Measurements from ENCODE around the gene EPS8. TPM values are rescaled to one million over a fixed set of nuclear protein-coding genes. Genes with fewer than 3 reads are reported as not detected.

Gene EPS8
- total RNA-seq (2021) (3.9 to 7.5 TPM (median 5.0 TPM) in 3 replicates), Bru-seq, nascent RNA (percentile 48 among the genes with signal in this experiment)
- long read RNA-seq, experiment 1, transcript EPS8-221 (21 exons, 3,873 nt): major isoform, 23 of 33 reads
- long read RNA-seq, experiment 1, partial matches to known transcripts: 3 of 33 reads
- long read RNA-seq, experiment 1, other reads (novel, unspliced or antisense): 7 of 33 reads
- long read RNA-seq, experiment 2, partial matches to known transcripts: 2 of 5 reads
- long read RNA-seq, experiment 2, other reads (novel, unspliced or antisense): 3 of 5 reads
- long read RNA-seq, experiment 3, partial matches to known transcripts: 3 of 5 reads
- long read RNA-seq, experiment 3, other reads (novel, unspliced or antisense): 1 of 5 reads

DNA sequence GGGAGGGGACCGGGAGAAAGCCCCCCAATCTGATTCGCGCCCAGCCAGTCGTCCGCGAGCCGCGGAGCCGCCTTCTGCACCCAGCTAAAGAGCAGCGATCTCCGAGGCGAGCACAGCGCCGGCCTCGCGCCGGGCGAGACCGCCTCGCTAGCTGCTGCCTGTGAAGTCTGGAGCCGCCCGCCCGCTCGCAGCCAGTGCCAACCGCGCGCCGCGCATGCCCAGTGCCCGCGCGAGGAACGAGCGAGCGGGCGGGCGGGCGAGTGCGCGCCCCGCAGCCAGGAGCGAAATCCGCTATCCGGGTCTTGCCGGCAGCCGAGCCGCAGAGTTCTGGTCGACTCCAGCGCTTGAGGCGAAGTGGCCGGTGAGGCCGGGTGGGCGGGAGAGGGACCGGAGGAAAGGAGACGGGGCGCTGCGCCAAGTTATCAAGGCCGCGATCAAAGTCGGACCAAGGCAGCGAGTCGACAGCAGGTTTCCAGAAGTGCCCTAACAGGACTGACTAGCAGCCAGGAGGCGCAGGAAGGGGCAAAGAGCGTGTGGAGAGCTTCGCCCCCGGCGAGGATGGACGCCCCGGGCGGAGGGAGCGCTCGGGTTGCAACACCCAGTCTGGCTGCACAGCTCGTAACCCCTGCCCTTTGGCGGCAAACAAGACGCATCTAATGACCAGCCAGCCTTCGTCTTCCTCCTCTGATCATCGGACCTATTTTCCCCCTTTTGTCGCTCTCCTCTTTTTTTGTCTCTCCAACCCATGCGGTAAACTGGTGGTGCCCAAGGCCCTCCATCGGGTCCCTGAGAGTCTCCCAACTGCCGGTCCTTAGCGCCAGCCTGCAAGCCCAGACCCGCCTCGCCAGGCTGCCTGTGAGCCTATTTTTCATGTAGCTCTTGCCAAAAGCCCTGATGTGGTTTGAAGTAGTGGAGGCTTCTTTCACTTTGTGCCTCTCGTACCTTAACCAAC lies at the start of gene EPS8:
Gene EPS8 (minus strand): TSS at position 169 of the 952 bp plus-strand sequence. CDS start 106,437 bp downstream, outside the sequence.
- peak within 1 kb of the TSS; percentile 88 for H3K4me3 Mint-ChIP-seq
- peak within 1 kb of the TSS; percentile 51; the same call in 1 of the 2 replicates for H3K27ac Mint-ChIP-seq
- H3K27me3 Mint-ChIP-seq (ENCODE audit: low read depth): peaks cover 48% of the 10 kb centered on the region
- H3K4me1 Mint-ChIP-seq: peaks cover 15% of the 10 kb centered on the region
- no peaks in the 10 kb centered on the region for H3K36me3 Mint-ChIP-seq
- peaks cover 8% of the 10 kb centered on the region; the same call in 1 of the 2 replicates for H3K9me3 Mint-ChIP-seq
- ATAC-seq (peak; percentile 83), DNase-seq (ENCODE audit: low spot score) (peak; percentile 90)
- CTCF ChIA-PET: interaction anchor here (0.6 to 1.8 kb wide), 6 partner anchors 17 to 262 kb away, joined by 3 to 12 read pairs (median 3); no protein-coding TSS in a partner anchor
- POLR2A ChIA-PET: interaction anchor here (0.5 to 1.9 kb wide), 9 partner anchors 9 to 1125 kb away, joined by 3 to 6 read pairs (median 3); partner anchors contain the start of gene DERA
- TF ChIP-seq JAZF1 (CRISPR knock-in tag; IDR thresholded peaks at IDR 0.05) (no peak), ZNF671 (CRISPR knock-in tag; IDR thresholded peaks at IDR 0.05) (no peak), ZNF138 (CRISPR knock-in tag; conservative IDR thresholded peaks at IDR 0.05) (peak; percentile 31; the same call in 1 of the 2 replicates), KAT7 (CRISPR knock-in tag; IDR thresholded peaks at IDR 0.05; ENCODE audit: borderline replicate concordance) (0 out of 2 replicates have a peak, but pooled peaks have one; percentile 41), GABPB1 (CRISPR knock-in tag; IDR thresholded peaks at IDR 0.05) (peak; percentile 77), ZNF121 (CRISPR knock-in tag; IDR thresholded peaks at IDR 0.05) (no peak), ZNF396 (CRISPR knock-in tag; IDR thresholded peaks at IDR 0.05; ENCODE audit: borderline replicate concordance) (no peak), ZNF317 (CRISPR knock-in tag; IDR thresholded peaks at IDR 0.05; ENCODE audit: borderline replicate concordance, low read depth) (peak; percentile 49; the same call in 1 of the 2 replicates), TCF7 (CRISPR knock-in tag; IDR thresholded peaks at IDR 0.05; ENCODE audit: low read depth) (0 out of 2 replicates have a peak, but pooled peaks have one; percentile 24), ELF4 (CRISPR knock-in tag; IDR thresholded peaks at IDR 0.05; ENCODE audit: low read depth) (0 out of 2 replicates have a peak, but pooled peaks have one; percentile 68), TP53 (CRISPR knock-in tag; IDR thresholded peaks at IDR 0.05) (peak; percentile 48; the same call in 1 of the 2 replicates), MLX (CRISPR knock-in tag; IDR thresholded peaks at IDR 0.05) (0 out of 2 replicates have a peak, but pooled peaks have one; percentile 41), ZNF532 (CRISPR knock-in tag; IDR thresholded peaks at IDR 0.05; ENCODE audit: borderline replicate concordance) (no peak), CREM (CRISPR knock-in tag; IDR thresholded peaks at IDR 0.05) (peak; percentile 61; the same call in 1 of the 2 replicates)
- TF ChIP-seq, protein P1, sequence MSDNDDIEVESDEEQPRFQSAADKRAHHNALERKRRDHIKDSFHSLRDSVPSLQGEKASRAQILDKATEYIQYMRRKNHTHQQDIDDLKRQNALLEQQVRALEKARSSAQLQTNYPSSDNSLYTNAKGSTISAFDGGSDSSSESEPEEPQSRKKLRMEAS (CRISPR knock-in tag; IDR thresholded peaks at IDR 0.05): peak; percentile 38; the same call in 1 of the 2 replicates
- TF ChIP-seq, protein P2, sequence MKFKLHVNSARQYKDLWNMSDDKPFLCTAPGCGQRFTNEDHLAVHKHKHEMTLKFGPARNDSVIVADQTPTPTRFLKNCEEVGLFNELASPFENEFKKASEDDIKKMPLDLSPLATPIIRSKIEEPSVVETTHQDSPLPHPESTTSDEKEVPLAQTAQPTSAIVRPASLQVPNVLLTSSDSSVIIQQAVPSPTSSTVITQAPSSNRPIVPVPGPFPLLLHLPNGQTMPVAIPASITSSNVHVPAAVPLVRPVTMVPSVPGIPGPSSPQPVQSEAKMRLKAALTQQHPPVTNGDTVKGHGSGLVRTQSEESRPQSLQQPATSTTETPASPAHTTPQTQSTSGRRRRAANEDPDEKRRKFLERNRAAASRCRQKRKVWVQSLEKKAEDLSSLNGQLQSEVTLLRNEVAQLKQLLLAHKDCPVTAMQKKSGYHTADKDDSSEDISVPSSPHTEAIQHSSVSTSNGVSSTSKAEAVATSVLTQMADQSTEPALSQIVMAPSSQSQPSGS (CRISPR knock-in tag; IDR thresholded peaks at IDR 0.05; ENCODE audit: borderline replicate concordance, low read depth): no peak
- TF ChIP-seq, protein P3, sequence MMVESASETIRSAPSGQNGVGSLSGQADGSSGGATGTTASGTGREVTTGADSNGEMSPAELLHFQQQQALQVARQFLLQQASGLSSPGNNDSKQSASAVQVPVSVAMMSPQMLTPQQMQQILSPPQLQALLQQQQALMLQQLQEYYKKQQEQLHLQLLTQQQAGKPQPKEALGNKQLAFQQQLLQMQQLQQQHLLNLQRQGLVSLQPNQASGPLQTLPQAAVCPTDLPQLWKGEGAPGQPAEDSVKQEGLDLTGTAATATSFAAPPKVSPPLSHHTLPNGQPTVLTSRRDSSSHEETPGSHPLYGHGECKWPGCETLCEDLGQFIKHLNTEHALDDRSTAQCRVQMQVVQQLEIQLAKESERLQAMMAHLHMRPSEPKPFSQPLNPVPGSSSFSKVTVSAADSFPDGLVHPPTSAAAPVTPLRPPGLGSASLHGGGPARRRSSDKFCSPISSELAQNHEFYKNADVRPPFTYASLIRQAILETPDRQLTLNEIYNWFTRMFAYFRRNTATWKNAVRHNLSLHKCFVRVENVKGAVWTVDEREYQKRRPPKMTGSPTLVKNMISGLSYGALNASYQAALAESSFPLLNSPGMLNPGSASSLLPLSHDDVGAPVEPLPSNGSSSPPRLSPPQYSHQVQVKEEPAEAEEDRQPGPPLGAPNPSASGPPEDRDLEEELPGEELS (CRISPR knock-in tag; IDR thresholded peaks at IDR 0.05): 0 out of 2 replicates have a peak, but pooled peaks have one; percentile 55
- TF ChIP-seq, protein P4, sequence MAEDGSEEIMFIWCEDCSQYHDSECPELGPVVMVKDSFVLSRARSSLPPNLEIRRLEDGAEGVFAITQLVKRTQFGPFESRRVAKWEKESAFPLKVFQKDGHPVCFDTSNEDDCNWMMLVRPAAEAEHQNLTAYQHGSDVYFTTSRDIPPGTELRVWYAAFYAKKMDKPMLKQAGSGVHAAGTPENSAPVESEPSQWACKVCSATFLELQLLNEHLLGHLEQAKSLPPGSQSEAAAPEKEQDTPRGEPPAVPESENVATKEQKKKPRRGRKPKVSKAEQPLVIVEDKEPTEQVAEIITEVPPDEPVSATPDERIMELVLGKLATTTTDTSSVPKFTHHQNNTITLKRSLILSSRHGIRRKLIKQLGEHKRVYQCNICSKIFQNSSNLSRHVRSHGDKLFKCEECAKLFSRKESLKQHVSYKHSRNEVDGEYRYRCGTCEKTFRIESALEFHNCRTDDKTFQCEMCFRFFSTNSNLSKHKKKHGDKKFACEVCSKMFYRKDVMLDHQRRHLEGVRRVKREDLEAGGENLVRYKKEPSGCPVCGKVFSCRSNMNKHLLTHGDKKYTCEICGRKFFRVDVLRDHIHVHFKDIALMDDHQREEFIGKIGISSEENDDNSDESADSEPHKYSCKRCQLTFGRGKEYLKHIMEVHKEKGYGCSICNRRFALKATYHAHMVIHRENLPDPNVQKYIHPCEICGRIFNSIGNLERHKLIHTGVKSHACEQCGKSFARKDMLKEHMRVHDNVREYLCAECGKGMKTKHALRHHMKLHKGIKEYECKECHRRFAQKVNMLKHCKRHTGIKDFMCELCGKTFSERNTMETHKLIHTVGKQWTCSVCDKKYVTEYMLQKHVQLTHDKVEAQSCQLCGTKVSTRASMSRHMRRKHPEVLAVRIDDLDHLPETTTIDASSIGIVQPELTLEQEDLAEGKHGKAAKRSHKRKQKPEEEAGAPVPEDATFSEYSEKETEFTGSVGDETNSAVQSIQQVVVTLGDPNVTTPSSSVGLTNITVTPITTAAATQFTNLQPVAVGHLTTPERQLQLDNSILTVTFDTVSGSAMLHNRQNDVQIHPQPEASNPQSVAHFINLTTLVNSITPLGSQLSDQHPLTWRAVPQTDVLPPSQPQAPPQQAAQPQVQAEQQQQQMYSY (CRISPR knock-in tag; IDR thresholded peaks at IDR 0.05): peak; percentile 98
- TF ChIP-seq, protein P5, sequence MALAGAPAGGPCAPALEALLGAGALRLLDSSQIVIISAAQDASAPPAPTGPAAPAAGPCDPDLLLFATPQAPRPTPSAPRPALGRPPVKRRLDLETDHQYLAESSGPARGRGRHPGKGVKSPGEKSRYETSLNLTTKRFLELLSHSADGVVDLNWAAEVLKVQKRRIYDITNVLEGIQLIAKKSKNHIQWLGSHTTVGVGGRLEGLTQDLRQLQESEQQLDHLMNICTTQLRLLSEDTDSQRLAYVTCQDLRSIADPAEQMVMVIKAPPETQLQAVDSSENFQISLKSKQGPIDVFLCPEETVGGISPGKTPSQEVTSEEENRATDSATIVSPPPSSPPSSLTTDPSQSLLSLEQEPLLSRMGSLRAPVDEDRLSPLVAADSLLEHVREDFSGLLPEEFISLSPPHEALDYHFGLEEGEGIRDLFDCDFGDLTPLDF (CRISPR knock-in tag; IDR thresholded peaks at IDR 0.05): peak; percentile 56; the same call in 1 of the 2 replicates
